HG03025 (cell line): ENCODE data around the gene EXOG.

ENCODE experiments used
- ATAC-seq: cut with Tn5 transposase; IDR thresholded peaks from one replicate; pipeline ENCODE4 v1.9.1; 2021; ENCODE audit warnings: mild to moderate bottlenecking, moderate library complexity; ENCODE audit not compliant: unreplicated experiment, low FRiP score

EXOG gene

DNA sequence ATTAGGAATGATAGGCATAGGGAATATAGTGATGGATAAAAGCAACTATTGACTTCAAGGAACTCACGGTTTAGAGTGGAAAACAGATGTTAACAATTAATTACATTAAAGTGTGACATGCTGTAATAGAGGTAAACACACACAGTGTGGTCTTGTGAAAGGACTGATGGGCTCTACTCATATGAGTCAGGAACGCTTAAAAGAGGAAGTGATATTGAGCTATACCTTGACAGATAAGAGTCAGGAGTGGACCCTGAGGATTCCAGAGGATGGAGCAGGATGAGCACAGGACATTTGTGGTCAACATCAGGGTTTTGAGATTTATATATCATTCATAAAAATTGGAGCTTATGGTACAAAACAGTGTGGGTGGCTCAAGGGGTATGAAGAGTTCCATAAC is 11.0 kb downstream of the EXOG start:
- no peak for ATAC-seq

DNA sequence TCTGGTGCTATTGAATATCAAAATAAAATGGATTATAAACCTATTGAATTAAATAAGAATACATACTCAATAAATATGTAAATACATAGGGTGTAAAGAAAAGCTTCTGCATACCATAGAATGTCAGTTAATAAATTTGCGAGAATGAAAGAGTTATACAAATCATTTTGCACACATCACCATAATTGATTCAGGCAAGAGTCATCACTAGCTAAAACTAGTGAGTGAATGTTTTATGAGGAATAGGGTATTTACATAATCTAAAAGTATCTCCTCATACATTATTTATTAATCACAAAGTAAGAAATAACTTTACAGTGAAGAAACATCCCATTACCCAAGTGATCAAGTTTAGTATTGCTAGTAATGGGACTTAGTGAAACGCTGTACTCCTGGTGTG is 13.6 kb downstream of the EXOG start:
- no peak for ATAC-seq

DNA sequence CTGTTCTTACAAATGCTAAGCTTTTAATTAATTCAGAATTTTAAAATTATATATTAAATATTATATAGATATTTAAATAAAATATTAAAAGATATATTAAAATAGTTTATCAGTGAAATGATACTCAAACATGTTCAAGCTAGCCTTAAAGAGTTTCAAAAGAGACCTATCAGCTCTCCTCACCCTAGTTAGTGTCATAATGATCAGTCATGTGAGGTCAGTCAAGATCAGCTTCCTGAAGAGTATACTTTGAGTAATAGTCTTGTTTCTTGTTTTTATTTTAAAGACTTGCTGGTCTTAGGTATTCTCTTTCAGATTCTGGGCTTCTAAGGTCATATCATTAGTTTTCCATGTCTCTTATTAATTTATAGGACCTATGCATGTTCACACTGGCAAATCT is 14.5 kb downstream of the EXOG start:
- ATAC-seq, result no peak

DNA sequence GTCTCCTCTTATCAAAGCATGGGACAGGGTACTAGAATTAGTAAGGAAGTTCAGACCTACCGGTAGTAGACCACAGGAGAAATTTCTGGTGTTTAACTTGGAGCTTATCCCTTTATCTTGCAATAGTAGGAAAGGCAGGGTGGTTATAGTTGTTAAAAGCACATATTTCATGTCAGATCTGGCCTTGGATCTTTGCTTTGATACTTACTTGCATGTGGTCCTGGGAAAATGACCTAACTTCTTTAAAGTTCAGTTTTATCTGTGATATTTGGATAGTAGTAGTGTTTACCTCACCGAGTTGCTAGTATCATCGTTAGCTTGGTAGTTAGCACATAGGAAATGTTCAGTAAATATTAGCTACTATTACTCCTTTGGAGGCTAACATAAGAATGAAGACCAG is 15.4 kb downstream of the EXOG start:
- no peak for ATAC-seq

DNA sequence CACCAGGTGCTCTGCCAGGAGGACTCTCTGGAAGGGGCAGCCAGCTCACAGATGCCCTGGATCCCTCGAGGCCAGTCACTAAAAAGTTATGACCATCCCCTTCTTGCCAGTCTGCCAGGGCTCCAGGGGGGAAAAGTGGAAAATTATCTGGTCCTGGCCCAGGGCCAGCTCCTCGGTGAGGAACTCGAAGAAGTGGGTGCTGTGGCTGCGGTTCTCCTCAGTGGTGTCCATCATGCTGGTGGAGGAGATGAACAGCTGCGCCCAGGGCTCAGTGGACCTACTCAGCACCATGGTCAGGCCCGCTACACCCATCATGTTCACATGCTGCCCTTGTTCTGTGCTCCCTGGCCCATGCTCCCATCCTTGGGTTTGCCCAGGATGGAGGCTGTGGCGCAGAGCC is 19.2 kb downstream of the EXOG start:
- ATAC-seq, result no peak

DNA sequence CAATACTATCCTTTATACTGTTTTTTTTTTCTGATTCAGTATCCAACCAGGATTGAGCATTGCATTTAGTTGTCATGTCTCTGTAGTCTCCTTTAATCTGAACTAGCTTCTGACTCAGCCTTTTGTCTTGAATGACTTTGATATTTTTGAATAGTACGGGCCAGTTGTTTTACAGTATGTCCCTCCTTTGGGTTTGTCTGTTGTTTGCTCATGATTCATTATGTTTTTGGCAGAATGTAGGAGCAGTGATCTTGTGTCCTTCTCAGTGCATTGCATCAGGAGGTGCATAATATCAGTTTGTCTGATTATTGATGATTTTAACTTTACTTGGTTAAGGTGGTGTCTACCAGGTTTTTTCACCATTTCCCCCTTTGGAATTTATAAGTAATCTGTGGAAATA is 20.5 kb downstream of the EXOG start:
- ATAC-seq, result no peak

DNA sequence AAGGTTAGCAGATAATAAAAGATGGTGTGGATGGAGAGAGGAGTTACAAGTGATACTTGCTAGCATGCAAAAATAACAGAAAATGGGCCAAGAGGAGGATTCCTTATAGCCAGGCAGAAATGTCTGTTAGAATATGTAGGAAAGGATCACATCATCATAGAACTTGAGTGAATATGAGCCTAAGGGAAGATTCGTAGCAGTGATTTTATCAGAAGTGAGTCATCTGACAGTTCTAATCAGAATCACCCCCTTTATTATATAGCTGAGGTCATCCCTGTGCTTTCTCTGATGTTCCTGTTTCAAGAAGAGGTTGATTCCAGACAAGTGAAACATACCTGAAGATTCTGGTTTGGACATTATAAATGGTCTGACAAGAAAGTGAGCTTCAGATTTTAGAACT is 22.9 kb downstream of the EXOG start:
- ATAC-seq, result no peak

DNA sequence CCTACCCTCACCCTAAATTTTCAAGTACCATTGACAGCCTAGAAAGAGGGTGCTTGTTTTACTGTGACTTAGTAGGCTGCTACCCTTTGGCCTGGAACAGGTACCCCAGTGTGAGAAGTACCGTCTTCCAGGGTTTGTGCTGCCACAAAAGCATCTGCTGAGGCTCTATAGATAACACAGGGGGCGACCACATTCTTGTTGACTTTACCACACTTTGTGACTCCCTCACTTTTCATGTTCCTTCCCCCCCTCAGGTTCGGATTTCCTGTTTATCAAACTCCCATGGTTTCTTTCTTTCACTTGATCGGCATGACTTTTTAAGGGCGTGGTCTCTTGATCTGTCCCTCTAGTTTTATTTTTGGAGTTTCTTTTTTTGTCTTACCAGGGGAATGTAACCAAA is 23.5 kb downstream of the EXOG start:
- no peak for ATAC-seq

DNA sequence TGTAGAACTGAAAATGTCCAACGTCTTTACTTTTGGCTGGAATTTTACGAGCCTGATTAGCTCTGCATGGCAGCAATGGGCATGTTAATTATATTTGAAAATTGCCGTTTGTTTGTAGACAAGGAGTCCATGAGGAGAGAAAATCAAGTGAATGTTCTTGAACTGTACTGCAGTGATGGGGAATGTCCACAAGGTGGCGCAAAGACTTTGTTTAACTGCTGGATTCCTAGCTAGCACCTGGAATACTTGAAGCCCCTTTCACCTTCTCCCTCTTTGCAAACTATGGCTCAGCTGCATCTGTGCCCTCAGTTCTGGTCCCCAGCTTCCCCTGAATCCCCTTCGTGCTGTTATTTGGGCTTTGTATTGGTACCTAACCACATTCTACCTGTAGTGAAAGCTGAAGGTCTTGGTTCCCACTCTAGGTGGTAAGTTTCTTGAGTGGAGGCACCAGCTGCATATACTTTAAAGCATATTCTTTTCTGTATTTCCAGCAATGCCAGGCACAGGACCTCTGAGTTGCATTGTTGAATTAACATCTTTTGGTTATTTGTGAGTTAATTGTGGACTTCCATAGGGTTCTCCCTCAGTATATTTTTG is 25.3 kb downstream of the EXOG start:
- no peak for ATAC-seq

DNA sequence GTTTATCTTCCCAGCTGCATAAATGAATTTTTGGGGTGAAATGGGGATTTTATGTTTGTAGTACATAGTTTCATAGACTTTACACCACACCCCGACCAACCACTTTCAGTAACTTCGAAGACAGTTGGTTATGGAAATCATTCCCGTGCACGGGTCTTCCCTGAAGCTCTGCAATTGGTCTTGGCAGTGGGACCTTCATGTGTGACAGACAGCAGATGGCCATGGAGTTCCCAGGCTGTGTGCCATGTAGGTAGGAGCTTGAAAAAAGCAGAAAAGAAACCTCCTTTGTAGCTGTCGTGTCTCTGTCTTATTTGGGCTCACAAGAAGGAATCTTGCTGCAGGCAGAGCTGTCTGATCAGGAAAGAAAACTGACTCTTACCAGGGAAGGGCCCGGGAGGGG is 25.9 kb downstream of the EXOG start:
- ATAC-seq, result no peak

DNA sequence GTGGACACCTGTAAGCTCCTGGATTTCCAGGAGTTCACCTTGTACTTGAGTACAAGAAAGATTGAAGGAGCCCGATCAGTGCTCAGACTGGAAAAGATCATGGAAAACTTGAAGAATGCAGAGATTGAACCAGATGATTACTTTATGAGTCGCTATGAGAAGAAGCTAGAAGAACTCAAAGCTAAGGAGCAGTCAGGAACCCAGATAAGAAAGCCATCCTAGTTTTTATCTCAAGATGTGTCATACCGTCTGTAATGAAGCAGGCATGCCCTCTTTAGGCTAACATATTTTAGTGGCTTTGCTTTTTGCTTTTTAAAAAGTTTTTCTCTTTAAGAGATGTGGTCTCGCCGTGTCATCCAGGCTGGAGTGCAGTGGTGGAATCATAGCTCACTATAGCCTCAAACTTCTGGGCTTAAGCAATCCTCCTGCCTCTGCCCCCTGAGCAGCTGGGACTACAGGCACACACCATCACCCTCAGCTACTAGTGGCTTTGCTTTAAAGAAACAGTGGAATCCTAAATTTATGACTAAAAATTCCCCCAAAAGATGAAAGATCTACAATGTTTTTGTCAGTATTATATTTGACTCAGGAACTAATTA is 28.1 kb downstream of the EXOG start:
- ATAC-seq, result no peak

DNA sequence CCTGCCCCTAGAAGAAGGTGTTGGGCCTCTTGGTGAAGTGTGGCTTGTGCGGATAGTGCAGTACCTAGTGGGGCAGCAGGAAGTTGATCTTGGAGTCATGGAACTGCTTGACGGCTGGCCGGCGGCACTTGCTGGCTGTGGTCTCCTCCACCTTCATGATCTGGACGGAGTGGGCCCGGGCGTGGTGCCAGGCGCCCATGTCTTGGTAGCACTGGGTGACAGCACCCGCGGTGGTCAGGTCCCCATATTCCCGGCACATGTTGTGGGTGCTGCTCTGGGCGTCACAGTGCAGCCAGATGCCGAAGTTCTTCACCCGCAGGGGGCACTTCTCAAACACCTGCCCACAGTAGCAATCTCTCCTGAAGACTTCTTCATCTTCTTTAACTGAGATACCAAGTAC is 30.7 kb downstream of the EXOG start:
- ATAC-seq, result no peak

DNA sequence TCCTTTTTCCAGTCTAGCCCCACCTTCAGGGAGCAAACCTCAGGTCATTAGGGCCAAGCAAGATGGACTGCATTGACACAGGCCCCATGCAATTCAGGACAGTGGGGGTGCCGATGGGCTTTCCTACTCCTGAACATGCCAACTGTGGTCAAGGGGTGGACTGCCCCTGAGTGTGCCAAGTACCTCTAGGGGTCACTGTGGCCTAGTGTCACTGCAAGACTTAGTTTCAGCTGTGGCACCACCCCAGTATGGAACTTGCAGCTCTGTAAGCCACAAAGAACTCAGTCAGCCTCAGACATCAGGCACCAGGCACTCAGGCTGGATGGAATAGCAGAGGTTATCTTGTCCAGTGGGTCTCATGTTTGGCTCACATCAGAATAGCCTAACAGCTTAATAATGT is 32.3 kb downstream of the EXOG start:
- no peak for ATAC-seq

DNA sequence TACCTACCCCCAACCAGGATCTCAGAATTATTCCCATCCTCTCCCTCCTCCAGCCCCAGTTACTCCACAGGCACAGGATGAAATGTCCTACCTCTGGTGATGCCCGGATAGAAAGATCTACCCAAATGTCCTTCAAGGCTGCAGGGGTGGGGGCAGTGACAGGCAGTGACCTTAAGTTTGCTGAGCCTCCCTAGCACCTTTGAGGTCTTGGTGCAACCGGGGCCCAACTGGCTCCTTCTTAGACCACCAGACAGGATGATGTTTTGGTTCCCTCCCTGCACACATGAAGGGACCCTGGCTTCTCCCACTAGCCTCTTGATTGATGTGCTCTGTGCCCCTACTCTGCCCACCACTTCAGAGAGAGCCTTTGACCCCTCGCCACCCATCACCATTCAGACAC is 36.4 kb downstream of the EXOG start:
- no peak for ATAC-seq

DNA sequence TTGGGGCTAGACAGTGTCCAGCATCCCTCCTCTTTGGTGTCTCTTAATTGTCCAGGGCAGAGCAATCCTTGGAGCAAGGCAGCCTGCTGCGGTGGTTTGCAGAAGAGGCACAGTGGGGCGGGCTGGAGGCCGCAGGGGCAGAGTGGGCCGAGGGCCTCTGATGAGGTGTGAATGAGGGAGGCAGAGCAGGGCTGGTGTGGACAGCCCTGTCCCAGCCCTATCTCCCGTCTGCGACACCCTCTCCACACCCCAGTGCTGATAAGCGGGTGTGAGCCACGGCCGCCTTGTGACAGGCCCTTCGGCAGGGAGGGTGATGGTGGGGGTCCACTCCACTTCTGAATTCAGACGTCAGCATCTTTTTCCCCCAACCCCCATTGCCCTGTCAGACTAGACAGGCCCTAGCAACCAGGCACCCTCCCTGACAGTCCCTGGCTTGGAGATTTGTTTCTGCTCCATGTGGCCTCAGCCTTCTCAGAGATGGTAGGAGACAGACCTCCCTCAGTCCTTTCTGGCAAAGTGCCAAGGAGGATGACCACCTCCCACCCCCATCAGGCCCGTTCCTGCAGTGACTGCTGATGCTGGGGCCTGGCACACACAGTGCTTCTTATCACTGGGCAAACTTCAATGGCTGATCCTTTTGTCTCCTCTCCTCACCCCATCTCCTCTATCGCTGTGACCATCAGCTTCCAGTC is 37.3 kb downstream of the EXOG start:
- no peak for ATAC-seq

DNA sequence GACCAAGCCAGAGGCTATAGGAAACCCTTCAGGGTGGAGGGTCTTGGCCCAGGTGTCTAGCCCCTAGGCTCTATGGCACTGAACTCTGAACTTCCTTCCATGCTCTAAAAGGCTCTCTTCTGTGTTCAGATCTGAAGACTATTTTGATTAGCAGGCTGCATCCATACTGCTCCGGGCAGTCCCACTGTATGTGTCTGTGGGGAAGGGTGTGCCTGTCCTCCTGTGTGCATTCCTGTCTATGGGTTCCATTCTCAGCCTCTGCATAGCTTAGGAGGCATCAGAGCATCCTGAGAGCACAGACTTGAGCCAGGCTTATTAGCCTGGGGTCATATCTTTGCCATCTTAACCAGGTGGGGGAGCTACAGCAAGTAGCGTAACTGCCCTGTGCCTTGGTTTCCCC is 38.0 kb downstream of the EXOG start:
- no peak for ATAC-seq

DNA sequence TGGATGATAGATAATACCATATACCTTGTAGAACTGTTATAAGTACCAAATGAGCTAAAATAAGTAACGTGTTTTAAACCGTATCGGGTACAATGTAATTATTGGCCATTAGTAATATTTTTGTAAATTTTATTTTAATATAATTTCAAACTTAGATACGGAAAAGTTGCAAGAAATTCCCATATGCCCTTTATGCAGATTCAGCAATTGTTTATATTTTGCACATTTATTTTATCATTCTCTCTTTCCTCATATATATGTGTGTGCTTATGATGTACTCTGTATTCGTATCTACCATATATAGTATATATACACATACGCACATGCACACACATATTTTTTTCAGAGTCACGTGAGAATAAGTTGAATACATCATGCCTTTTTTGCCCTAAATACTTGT is 38.5 kb downstream of the EXOG start:
- ATAC-seq, result no peak

DNA sequence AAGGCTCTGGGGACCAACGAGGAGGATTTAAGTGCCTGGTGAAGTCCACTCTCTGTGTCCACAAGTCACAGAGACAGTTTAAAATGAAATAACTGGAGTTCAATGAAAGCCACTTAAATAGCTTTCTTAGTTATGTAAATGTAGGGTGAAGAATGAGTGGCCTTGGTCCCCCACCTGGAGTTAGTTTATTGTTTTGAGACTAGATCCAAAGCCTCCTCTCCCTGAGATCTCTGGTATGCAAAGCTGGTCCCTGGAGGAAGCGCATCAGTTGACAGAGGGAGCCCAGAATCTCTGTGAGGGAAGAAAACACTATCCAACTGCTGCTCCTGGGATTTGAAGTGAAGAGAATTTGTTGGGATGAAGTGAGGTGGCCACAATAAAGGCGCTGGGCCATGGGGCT is 40.5 kb downstream of the EXOG start:
- ATAC-seq, result no peak

DNA sequence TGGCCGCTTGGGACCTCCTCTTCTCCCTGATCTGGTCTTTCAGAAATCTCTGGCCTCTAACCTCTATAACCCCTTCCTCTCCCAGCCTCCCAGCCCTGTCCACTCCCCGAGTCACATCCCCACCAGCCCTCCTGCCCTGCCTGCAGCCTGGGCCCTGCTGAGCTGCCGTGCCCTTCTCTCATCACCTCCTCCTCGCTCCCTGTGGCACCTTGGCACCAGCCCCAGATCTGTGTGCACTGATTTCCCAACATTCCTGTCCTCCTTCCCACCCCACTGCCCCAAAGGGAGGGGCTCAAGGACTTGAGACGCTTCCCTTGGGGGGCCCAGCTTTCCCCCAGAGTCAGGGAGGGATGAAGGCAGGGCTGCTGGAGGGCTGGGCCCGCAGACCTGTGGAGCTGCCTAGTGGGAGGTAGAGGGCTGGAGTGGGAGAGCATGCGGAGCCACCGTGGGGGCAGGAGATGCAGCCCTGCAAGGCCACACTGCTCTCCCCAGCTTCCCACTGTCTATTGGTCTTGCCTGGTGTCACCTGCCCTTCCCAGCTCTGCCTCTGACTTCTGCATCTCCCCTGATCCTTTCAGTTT is 42.7 kb downstream of the EXOG start:
- no peak for ATAC-seq

DNA sequence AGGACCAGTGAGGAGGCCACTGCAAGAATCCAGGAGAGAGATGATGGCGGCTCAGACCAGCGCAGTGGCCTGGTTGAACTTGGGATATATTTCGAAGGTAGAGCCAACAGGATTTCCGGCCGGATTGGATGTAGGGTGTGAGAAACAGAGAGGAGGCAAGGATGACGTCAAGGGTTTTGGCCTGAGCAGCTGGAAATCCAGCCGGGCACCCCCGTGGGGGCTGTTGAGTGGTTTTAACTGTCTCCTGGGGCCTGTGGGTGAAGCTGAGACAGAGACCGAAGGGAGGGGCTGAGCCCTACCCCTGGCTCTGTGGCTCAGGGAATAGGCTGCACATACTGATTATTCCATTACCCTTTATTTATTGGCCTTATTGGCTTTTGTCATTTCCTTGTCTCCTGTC is 45.7 kb downstream of the EXOG start:
- no peak for ATAC-seq

DNA sequence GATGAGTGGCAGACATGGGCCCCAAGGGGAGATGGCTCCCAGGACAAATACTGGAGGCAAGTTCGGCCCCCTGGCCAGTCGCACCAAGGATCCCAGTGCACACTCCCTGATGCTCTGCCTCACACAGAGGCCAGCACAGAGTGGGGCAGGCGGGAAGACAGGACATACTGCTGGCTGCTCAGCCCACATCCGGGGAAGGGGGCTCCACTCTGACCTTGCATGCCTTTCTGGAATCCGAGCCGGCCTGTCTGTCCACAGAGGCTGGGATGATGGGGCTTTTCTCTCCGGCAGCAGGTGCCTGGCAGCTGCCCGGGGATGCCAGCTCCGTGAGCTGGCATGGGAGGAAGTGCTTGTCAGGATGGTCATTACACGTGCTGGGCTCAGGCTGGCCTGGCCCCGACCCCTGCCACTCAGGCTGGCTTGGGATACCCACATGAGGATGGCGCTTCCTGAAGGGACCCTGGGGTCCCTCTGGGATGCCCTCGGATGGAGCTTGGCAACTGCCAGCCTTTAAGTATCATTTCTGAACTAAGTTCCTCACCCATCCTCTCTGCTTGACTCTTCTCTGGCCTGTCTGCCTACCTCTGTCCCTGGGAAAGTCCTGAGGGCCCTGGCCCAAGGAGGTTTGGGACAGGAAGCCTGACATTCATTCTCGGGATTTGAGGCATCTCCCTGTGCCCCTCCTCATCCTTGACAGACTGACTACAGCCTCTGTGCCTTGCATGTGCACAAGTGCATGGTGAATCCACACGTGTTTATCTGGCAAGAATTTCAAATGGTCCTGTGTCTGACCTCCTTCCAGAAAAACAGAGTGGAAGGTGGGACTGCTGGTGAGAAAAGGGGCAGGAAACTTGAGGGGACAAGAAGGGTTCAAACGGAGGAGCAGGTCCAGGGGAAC is 46.5 kb downstream of the EXOG start:
- no peak for ATAC-seq
